GM21526 (cell line): ENCODE results near the gene KRTAP10-7.
"Not testable (repeated sequence)": the region's sequence is repeated elsewhere in the genome, so short reads cannot be mapped to it uniquely, and the experiment has no call there.

Source experiments
- ATAC-seq: cut with Tn5 transposase; IDR thresholded peaks from one replicate; pipeline ENCODE4 v1.9.1; 2021; ENCODE audit warnings: moderate library complexity; ENCODE audit not compliant: unreplicated experiment, low FRiP score

The KRTAP10-7 gene

GRCh38 chr21:44571844-44572782, 28.3 kb upstream of the KRTAP10-7 start:
- no peak for ATAC-seq

GRCh38 chr21:44572959-44573583, 27.3 kb upstream of the KRTAP10-7 start:
- ATAC-seq, result no peak

GRCh38 chr21:44573630-44574456, 26.6 kb upstream of the KRTAP10-7 start, which contains the start of gene KRTAP10-4:
Gene KRTAP10-4 (plus strand): TSS chr21:44573729. CDS start chr21:44573759, 30 bp downstream.
- ATAC-seq, result not testable (repeated sequence)

- ATAC-seq, result no peak
These were observed 25.7 kb upstream of the KRTAP10-7 start for GRCh38 chr21:44574457-44575306.

GRCh38 chr21:44575307-44576024, 24.9 kb upstream of the KRTAP10-7 start:
- no peak for ATAC-seq

- no peak for ATAC-seq
These were observed 24.4 kb upstream of the KRTAP10-7 start for GRCh38 chr21:44576025-44576420.

GRCh38 chr21:44578371-44579055, 21.9 kb upstream of the KRTAP10-7 start:
- no peak for ATAC-seq

- ATAC-seq, result no peak
These were observed 21.2 kb upstream of the KRTAP10-7 start for GRCh38 chr21:44579056-44579832.

- ATAC-seq, result no peak
These were observed 20.6 kb upstream of the KRTAP10-7 start for GRCh38 chr21:44579833-44580144.

GRCh38 chr21:44580231-44580821, 20.1 kb upstream of the KRTAP10-7 start, which contains the start of gene KRTAP10-5:
Gene KRTAP10-5 (minus strand): TSS chr21:44580604. CDS start chr21:44580578, 26 bp downstream.
- not testable (repeated sequence) for ATAC-seq

GRCh38 chr21:44581158-44581557, 19.2 kb upstream of the KRTAP10-7 start:
- no peak for ATAC-seq

GRCh38 chr21:44582055-44582454, 18.3 kb upstream of the KRTAP10-7 start:
- ATAC-seq, result no peak

- no peak for ATAC-seq
These were observed 17.2 kb upstream of the KRTAP10-7 start for GRCh38 chr21:44583089-44583799.

GRCh38 chr21:44583800-44584147, 16.6 kb upstream of the KRTAP10-7 start:
- ATAC-seq, result no peak

- ATAC-seq, result no peak
These were observed 14.5 kb upstream of the KRTAP10-7 start for GRCh38 chr21:44585892-44586291.

- ATAC-seq, result no peak
These were observed 11.3 kb upstream of the KRTAP10-7 start for GRCh38 chr21:44589094-44589493.
